HepG2 (cell line): ENCODE data around the gene EARS2. TPM values are rescaled to one million over a fixed set of nuclear protein-coding genes. Genes with fewer than 3 reads are reported as not detected.

Experiments
- AGO2 ChIP-seq: fragments of 200-400 bp; formaldehyde crosslinking; optimal IDR thresholded peaks from 2 replicates; pipeline ENCODE3; 2017; ENCODE audit warnings: mild to moderate bottlenecking, low read depth, low read length, moderate library complexity
- ARNTL ChIP-seq: sonication (generic); formaldehyde crosslinking; IDR thresholded peaks from 2 replicates; pipeline ENCODE4 v1.4.0; 2020; ENCODE audit warnings: mild to moderate bottlenecking, missing genetic modification reagents
- DNMT3B ChIP-seq: conservative IDR thresholded peaks from 2 replicates; pipeline ENCODE4 v1.6.1; 2016; ENCODE audit warnings: missing biosample characterization, control low read depth
- FOXP4 ChIP-seq: sonication (generic); formaldehyde crosslinking; IDR thresholded peaks from 2 replicates; pipeline ENCODE4 v1.4.0; 2020; ENCODE audit warnings: missing genetic modification reagents
- NFIC ChIP-seq: IDR thresholded peaks from 2 replicates; pipeline ENCODE4 v1.6.1; 2012; ENCODE audit warnings: mild to moderate bottlenecking, low read length, inconsistent platforms
- PRDM4 ChIP-seq: sonication (generic); formaldehyde crosslinking; IDR thresholded peaks from 2 replicates; pipeline ENCODE4 v1.9.0; 2021; ENCODE audit warnings: missing genetic modification reagents, borderline replicate concordance
- SALL2 ChIP-seq: sonication (generic); formaldehyde crosslinking; IDR thresholded peaks from 2 replicates; pipeline ENCODE4 v1.8.1; 2023; ENCODE audit warnings: mild to moderate bottlenecking, missing genetic modification reagents, inconsistent platforms
- TFDP2 ChIP-seq: sonication (generic); formaldehyde crosslinking; IDR thresholded peaks from 2 replicates; pipeline ENCODE4 v1.4.0; 2020; ENCODE audit warnings: missing genetic modification reagents
- ZBTB42 ChIP-seq: sonication (generic); formaldehyde crosslinking; IDR thresholded peaks from 2 replicates; pipeline ENCODE4 v1.5.0; 2020; ENCODE audit warnings: mild to moderate bottlenecking, missing genetic modification reagents
- ZNF138 ChIP-seq: sonication (generic); formaldehyde crosslinking; IDR thresholded peaks from 2 replicates; pipeline ENCODE4 v1.5.0; 2020; ENCODE audit warnings: mild to moderate bottlenecking, low read depth, missing genetic modification reagents
- ZNF180 ChIP-seq: sonication (generic); formaldehyde crosslinking; IDR thresholded peaks from 2 replicates; pipeline ENCODE4 v1.4.0; 2020; ENCODE audit warnings: low read depth, missing genetic modification reagents, borderline replicate concordance
- ZNF362 ChIP-seq: sonication (generic); formaldehyde crosslinking; IDR thresholded peaks from 2 replicates; pipeline ENCODE4 v1.4.0; 2020; ENCODE audit warnings: missing genetic modification reagents, mild to moderate bottlenecking, borderline replicate concordance
- ZNF451 ChIP-seq: sonication (generic); formaldehyde crosslinking; IDR thresholded peaks from 2 replicates; pipeline ENCODE4 v1.5.0; 2020; ENCODE audit warnings: mild to moderate bottlenecking, missing genetic modification reagents
- ZNF850 ChIP-seq: sonication (generic); formaldehyde crosslinking; conservative IDR thresholded peaks from 2 replicates; pipeline ENCODE4 v1.9.0; 2021; ENCODE audit warnings: mild to moderate bottlenecking, missing genetic modification reagents
- polyA plus RNA-seq, 8 experiments: library from polyadenylated mRNA; depleted of rRNA in 3 of 8; stranded (reverse) in 7 of 8; unstranded in 1 of 8; fragments of >200 nt; fragmentation: Illumina TruSeq in 4 of 8; extraction: Trizol in 4 of 8; gene quantifications; 2 replicates each; pipeline versions ENCODE4 v1.2.1 to v1.2.3, GENCODE V29; 2011 to 2016; ENCODE audit warnings: low read depth in 4 of 8, missing spikeins in 1 of 8, mixed read lengths in 1 of 8; ENCODE audit not compliant: insufficient read depth in 1 of 8
- total RNA-seq, 5 experiments: library from RNA; depleted of rRNA; stranded (reverse); fragments of >200 nt; fragmentation: Illumina TruSeq; extraction: Trizol; gene quantifications; 2 replicates each; pipeline ENCODE4 v1.2.3, GENCODE V29; 2016; ENCODE audit warnings: low read depth in 1 of 5

EARS2 gene
- total and polyA plus RNA-seq, 2 of the 13 experiments (the other 11 are each of a cell fraction or from before 2014, with no cell fraction given), result 49.4 to 80.4 TPM

- TF ChIP-seq ZNF362 (CRISPR knock-in tag) (peak; percentile 51; the same call in 1 of the 2 replicates), ZNF451 (CRISPR knock-in tag) (peak; percentile 95), ZNF180 (CRISPR knock-in tag) (peak; percentile 36; the same call in 1 of the 2 replicates), ZNF138 (peak; percentile 61; the same call in 1 of the 2 replicates), ARNTL (CRISPR knock-in tag) (peak; percentile 100), SALL2 (CRISPR knock-in tag) (peak; percentile 93), ZNF850 (CRISPR knock-in tag) (no peak), NFIC (no peak), ZBTB42 (no peak), TFDP2 (CRISPR knock-in tag) (peak; percentile 93), AGO2 (peak; percentile 99), DNMT3B (0 out of 2 replicates have a peak, but pooled peaks have one; percentile 59), PRDM4 (CRISPR knock-in tag) (no peak), FOXP4 (peak; percentile 73)
These were observed 46.8 kb downstream of the EARS2 start, which contains the start of gene GGA2 (continued) for GRCh38 chr16:23510164-23510914.
